Hepatocyte (in vitro differentiated cells): ENCODE results near the gene COPZ2. TPM values are rescaled to one million over a fixed set of nuclear protein-coding genes. Genes with fewer than 3 reads are reported as not detected.
A peak's percentile ranks its signal among the peaks of the same experiment; 100 is the strongest.
"Not testable (repeated sequence)": the region's sequence is repeated elsewhere in the genome, so short reads cannot be mapped to it uniquely, and the experiment has no call there.

Source experiments
- DNase-seq: peaks from one replicate; pipeline ENCODE4 v3.0.0-alpha.2; 2016; ENCODE audit warnings: low spot score
- H2AFZ ChIP-seq: fragments of 200-600 bp; sonication (generic); 2 replicates; pipeline ENCODE4 v1.6.0; 2016; ENCODE audit warnings: antibody characterized with exemption, mild to moderate bottlenecking
- H3K27ac ChIP-seq: fragments of 200-600 bp; sonication (generic); 2 replicates; pipeline ENCODE4 v1.5.1; 2016; ENCODE audit warnings: mild to moderate bottlenecking
- H3K27me3 ChIP-seq: fragments of 200-600 bp; sonication (generic); 2 replicates; pipeline ENCODE4 v1.6.1; 2016
- H3K36me3 ChIP-seq: fragments of 200-600 bp; sonication (generic); replicated peaks from 2 replicates; pipeline ENCODE4 v1.5.1; 2016; ENCODE audit warnings: low read depth; ENCODE audit not compliant: insufficient read depth
- H3K4me1 ChIP-seq: fragments of 200-600 bp; sonication (generic); 2 replicates; pipeline ENCODE4 v1.5.1; 2016; ENCODE audit warnings: mild to moderate bottlenecking, moderate library complexity; ENCODE audit not compliant: insufficient read depth
- H3K4me2 ChIP-seq: fragments of 200-600 bp; sonication (generic); 2 replicates; pipeline ENCODE4 v1.6.0; 2016
- H3K4me3 ChIP-seq: fragments of 200-600 bp; sonication (generic); 2 replicates; pipeline ENCODE4 v1.5.1; 2016; ENCODE audit warnings: mild to moderate bottlenecking
- H3K79me2 ChIP-seq: fragments of 200-600 bp; sonication (generic); 2 replicates; pipeline ENCODE4 v1.6.0; 2017; ENCODE audit warnings: mild to moderate bottlenecking
- H3K9me2 ChIP-seq: fragments of 200-600 bp; sonication (generic); replicated peaks from 2 replicates; pipeline ENCODE4 v1.6.0; 2017; ENCODE audit warnings: mild to moderate bottlenecking; ENCODE audit not compliant: insufficient read depth
- H3K9me3 ChIP-seq: fragments of 200-600 bp; sonication (generic); 2 replicates; pipeline ENCODE4 v1.5.1; 2016; ENCODE audit warnings: low read depth, mild to moderate bottlenecking
- H4K20me1 ChIP-seq: fragments of 200-600 bp; sonication (generic); 2 replicates; pipeline ENCODE4 v1.6.0; 2016; ENCODE audit warnings: mild to moderate bottlenecking; ENCODE audit not compliant: insufficient read depth, poor library complexity, severe bottlenecking
- CTCF ChIP-seq: fragments of 200-600 bp; sonication (generic); IDR thresholded peaks from 2 replicates; pipeline ENCODE4 v1.5.1; 2016; ENCODE audit warnings: antibody characterized with exemption, mild to moderate bottlenecking; ENCODE audit not compliant: poor library complexity
- EZH2 ChIP-seq: fragments of 200-600 bp; sonication (generic); IDR thresholded peaks from 2 replicates; pipeline ENCODE4 v1.6.1; 2016; ENCODE audit warnings: antibody characterized with exemption, mild to moderate bottlenecking, borderline replicate concordance
- EZH2phosphoT487 ChIP-seq: fragments of 200-600 bp; sonication (generic); IDR thresholded peaks from one replicate; pipeline ENCODE4 v1.6.1; 2018; ENCODE audit warnings: antibody characterized with exemption, mild to moderate bottlenecking, low read depth, moderate library complexity; ENCODE audit not compliant: unreplicated experiment, severe bottlenecking
- WGBS: methylation state at CpG from one replicate; pipeline ENCODE4 v1.1.6; 2016; ENCODE audit warnings: low lambda C conversion rate; ENCODE audit errors: missing lambda C conversion rate; 5-methylcytosine and 5-hydroxymethylcytosine counted together
- polyA plus RNA-seq: library from polyadenylated mRNA; unstranded; fragments of >200 nt; fragmentation: Nextera tagmentation; extraction: Ambion mirVana; gene quantifications from 2 replicates; pipeline ENCODE4 v1.2.1, GENCODE V29; 2016
- total RNA-seq: library from RNA; depleted of rRNA; stranded (reverse); fragments of >200 nt; gene quantifications from 2 replicates; pipeline ENCODE4 v1.2.3, GENCODE V29; 2014

The COPZ2 gene
- total and polyA plus RNA-seq, 2 experiments from 2014 or later = 36.0 to 139 TPM

DNA sequence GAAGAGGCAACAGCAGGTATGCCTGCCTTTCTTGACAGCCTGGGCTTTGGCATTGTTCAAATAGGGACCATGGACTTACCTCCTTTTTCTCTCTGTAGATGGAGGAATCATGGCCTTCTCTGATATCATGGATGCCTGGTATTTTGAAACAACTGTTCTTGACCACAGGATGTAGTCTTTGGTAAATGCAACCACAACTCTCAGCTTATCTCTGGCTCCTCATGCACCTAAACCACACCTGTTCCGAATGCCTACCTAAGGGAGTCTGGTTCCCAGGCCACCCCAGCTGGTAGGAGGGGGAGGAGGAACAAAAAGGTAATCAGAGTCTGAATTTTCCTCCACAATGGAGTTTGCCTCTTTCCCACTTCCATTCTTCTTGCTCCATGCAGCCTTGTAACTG, 47.9 kb downstream of the COPZ2 start:
- Histone ChIP-seq H3K27ac (no peak overlapping the region), H3K27me3 (no peaks in the 10 kb centered on the region), H3K4me2 (no peak overlapping the region), H3K79me2 (no peaks in the 10 kb centered on the region), H3K4me3 (no peak overlapping the region), H2AFZ (no peak overlapping the region), H4K20me1 (no peaks in the 10 kb centered on the region), H3K9me3 (no peaks in the 10 kb centered on the region), H3K4me1 (peaks cover 9% of the 10 kb centered on the region), H3K36me3 (no peaks in the 10 kb centered on the region), H3K9me2 (no peaks in the 10 kb centered on the region)
- no peak for DNase-seq
- 93% methylated on average over 1 of the region's 1 CpG for WGBS
- TF ChIP-seq CTCF = no peak
- TF ChIP-seq EZH2phosphoT487 = no peak
- TF ChIP-seq EZH2 = no peak

- Histone ChIP-seq H3K4me2 (no peak overlapping the region), H3K9me2 (no peaks in the 10 kb centered on the region), H3K4me3 (no peak overlapping the region), H3K27me3 (no peaks in the 10 kb centered on the region), H3K9me3 (no peaks in the 10 kb centered on the region), H3K4me1 (peaks cover 9% of the 10 kb centered on the region), H2AFZ (no peak overlapping the region), H3K27ac (no peak overlapping the region), H3K79me2 (no peaks in the 10 kb centered on the region), H4K20me1 (no peaks in the 10 kb centered on the region), H3K36me3 (no peaks in the 10 kb centered on the region)
- TF ChIP-seq CTCF (no peak), EZH2phosphoT487 (no peak)
- 69% methylated on average over 10 of the region's 10 CpGs for whole genome bisulfite sequencing
- no peak for DNase-seq
These were observed 48.4 kb downstream of the COPZ2 start for GRCh38 chr17:47989159-47989558.

DNA sequence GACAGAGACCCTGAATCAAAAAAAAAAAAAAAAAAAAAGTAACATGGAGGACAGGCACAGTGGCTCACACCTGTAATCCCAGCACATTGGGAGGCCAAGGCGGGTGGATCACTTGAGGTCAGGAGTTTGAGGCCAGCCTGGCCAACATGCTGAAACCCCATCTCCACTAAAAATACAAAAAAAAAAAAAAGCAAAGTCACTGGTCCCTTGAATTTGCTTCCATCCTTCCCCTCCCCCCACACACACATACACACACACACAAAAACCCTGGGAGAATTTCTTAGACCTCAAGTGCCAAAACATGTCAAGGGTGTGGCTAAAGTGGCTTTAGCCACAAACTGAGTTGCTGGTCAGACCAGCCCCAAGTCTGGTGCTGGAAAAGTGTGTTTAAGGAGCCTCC, 49.2 kb downstream of the COPZ2 start:
- not testable (repeated sequence) for H3K9me3 ChIP-seq, H3K4me2 ChIP-seq, H3K79me2 ChIP-seq, H3K4me1 ChIP-seq, H3K4me3 ChIP-seq, H3K36me3 ChIP-seq, H2AFZ ChIP-seq, H3K27me3 ChIP-seq, H3K9me2 ChIP-seq, DNase-seq, H4K20me1 ChIP-seq, H3K27ac ChIP-seq
- WGBS = 100% methylated on average over 1 of the region's 1 CpG

GRCh38 chr17:47987240-47987835, 50.3 kb downstream of the COPZ2 start:
- no peak overlapping the region for H3K27ac ChIP-seq
- H3K79me2 ChIP-seq = no peaks in the 10 kb centered on the region
- H3K4me3 ChIP-seq = no peak overlapping the region
- H3K9me2 ChIP-seq = no peaks in the 10 kb centered on the region
- H3K4me2 ChIP-seq = peak overlapping the region; percentile 37
- H3K36me3 ChIP-seq = no peaks in the 10 kb centered on the region
- no peaks in the 10 kb centered on the region for H3K27me3 ChIP-seq
- 35% methylated on average over 17 of the region's 17 CpGs for WGBS
- H3K9me3 ChIP-seq = no peaks in the 10 kb centered on the region
- no peaks in the 10 kb centered on the region for H4K20me1 ChIP-seq
- TF ChIP-seq EZH2 (no peak), EZH2phosphoT487 (no peak), CTCF (no peak)
- DNase-seq = peak; percentile 45
- no peak overlapping the region for H2AFZ ChIP-seq
- peaks cover 9% of the 10 kb centered on the region for H3K4me1 ChIP-seq
